CD8-positive, alpha-beta memory T cell (primary cell): ENCODE results near the gene DNM2. TPM values are rescaled to one million over a fixed set of nuclear protein-coding genes. Genes with fewer than 3 reads are reported as not detected.

Experiments used
- CTCF ChIA-PET: fragments of 350-600 bp; sonication (Branson Sonifier 250); formaldehyde crosslinking; loops from one replicate; lab custom pipeline; 2021; ENCODE audit warnings: antibody characterized with exemption; lab: Charles Lee
- POLR2A ChIA-PET: fragments of 350-600 bp; sonication (Branson Sonifier 250); formaldehyde crosslinking; loops from one replicate; lab custom pipeline; 2021; ENCODE audit warnings: antibody characterized with exemption; lab: Charles Lee
- DNase-seq, 5 donors: peaks; one replicate each; pipeline versions ENCODE4 v3.0.0 to v3.0.0-alpha.2; 2020 to 2022; ENCODE audit warnings: mixed read lengths in 1 of 5
- H3K27ac ChIP-seq: one replicate; pipeline ENCODE4 v1.7.0; 2013; ENCODE audit warnings: low read depth, mild to moderate bottlenecking, low read length, moderate library complexity
- H3K27me3 ChIP-seq: 2 replicates; pipeline ENCODE4 v1.7.0; 2013; ENCODE audit warnings: low read length, mild to moderate bottlenecking; ENCODE audit not compliant: insufficient read depth, poor library complexity, severe bottlenecking
- H3K36me3 ChIP-seq: 2 replicates; pipeline ENCODE4 v1.7.0; 2013; ENCODE audit warnings: mild to moderate bottlenecking, low read length, moderate library complexity; ENCODE audit not compliant: insufficient read depth
- H3K4me1 ChIP-seq: 2 replicates; pipeline ENCODE4 v1.7.0; 2013; ENCODE audit warnings: mild to moderate bottlenecking, low read length, moderate library complexity; ENCODE audit not compliant: insufficient read depth
- H3K4me3 ChIP-seq: 2 replicates; pipeline ENCODE4 v1.7.0; 2013; ENCODE audit warnings: mild to moderate bottlenecking, low read length
- H3K9me3 ChIP-seq: 2 replicates; pipeline ENCODE4 v1.7.0; 2013; ENCODE audit warnings: mild to moderate bottlenecking, low read length
- H3K27ac Mint-ChIP-seq, 8 donors: one replicate each; pipeline ENCODE4 v1.8.0; 2020 to 2021; ENCODE audit warnings: mixed read lengths in 8 of 8, mild to moderate bottlenecking in 6 of 8, inconsistent platforms in 3 of 8, moderate library complexity in 3 of 8
- H3K27me3 Mint-ChIP-seq, 2 donors: one replicate each; pipeline ENCODE4 v1.8.0; 2020 to 2021; ENCODE audit warnings: mixed read lengths in 2 of 2, mild to moderate bottlenecking in 1 of 2, moderate library complexity in 1 of 2
- H3K36me3 Mint-ChIP-seq, 3 donors: one replicate each; pipeline ENCODE4 v1.8.0; 2020 to 2021; ENCODE audit warnings: mixed read lengths in 3 of 3, inconsistent platforms in 1 of 3, mild to moderate bottlenecking in 1 of 3
- H3K4me1 Mint-ChIP-seq, 3 donors: one replicate each; pipeline ENCODE4 v1.8.0; 2020 to 2021; ENCODE audit warnings: mixed read lengths in 3 of 3, inconsistent platforms in 1 of 3, mild to moderate bottlenecking in 1 of 3
- H3K4me3 Mint-ChIP-seq, 7 donors: one replicate each; pipeline ENCODE4 v1.8.0; 2020 to 2021; ENCODE audit warnings: mixed read lengths in 7 of 7, mild to moderate bottlenecking in 6 of 7, moderate library complexity in 4 of 7, inconsistent platforms in 2 of 7
- H3K9me3 Mint-ChIP-seq, 5 donors: one replicate each; pipeline ENCODE4 v1.8.0; 2020 to 2022; ENCODE audit warnings: mixed read lengths in 5 of 5, mild to moderate bottlenecking in 3 of 5, moderate library complexity in 2 of 5, inconsistent platforms in 1 of 5
- polyA plus RNA-seq: library from polyadenylated mRNA; unstranded; fragments of 300-500 nt; fragmentation: Illumina TruSeq; gene quantifications from one replicate; pipeline ENCODE4 v1.2.3, GENCODE V29; 2021
- total RNA-seq, 2 experiments: library from RNA; stranded (reverse); gene quantifications; one replicate each; pipeline ENCODE4 v1.2.3, GENCODE V29; 2021

The DNM2 gene
- total and polyA plus RNA-seq, 3 experiments from 2014 or later: 105 to 165 (median 154) TPM

- CTCF ChIA-PET: interaction anchor here (0.7 to 1.3 kb wide), 4 partner anchors 37 to 131 kb away, joined by 3 read pairs; no protein-coding TSS in a partner anchor
- peaks cover 18% of the 10 kb centered on the region for H3K36me3 ChIP-seq
Observed at GRCh38 chr19:10692673-10693264, 25.1 kb upstream of the DNM2 start.

DNA sequence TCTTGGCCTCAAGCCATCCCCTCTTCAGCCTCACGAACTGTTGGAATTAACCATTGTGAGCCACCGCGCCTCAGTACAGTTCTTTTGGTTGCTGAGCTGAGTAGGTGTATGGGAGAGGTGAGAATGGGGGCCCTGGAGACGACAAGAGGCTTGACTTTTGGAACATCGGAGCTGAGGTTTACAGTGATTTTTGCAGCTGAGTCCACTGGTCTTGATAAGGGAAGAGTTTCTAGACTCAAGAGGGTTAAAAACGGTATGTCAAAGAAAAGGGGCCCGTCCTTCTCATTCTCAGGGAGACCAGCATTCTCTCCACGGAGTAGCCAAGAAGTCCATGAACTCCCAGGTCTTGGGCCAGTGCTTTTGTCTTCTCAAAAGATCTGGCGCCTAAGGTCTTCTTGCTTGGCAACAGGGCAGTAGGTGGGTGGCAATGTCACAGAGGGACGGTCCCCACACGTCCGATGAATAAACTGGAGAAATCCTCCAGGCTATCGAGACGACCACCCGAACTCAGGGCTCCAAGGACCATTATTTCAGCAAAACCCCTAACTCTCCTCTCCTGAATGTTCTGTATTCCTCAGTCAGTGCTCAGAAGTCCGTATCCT is 23.1 kb upstream of the DNM2 start:
- ChIA-PET POLR2A (no interaction called here), CTCF (interaction anchor here (1.9 to 11.1 kb wide), 4 partner anchors 21 to 170 kb away, joined by 5 to 90 read pairs (median 42); partner anchors contain the start of gene DNM2)
- Mint-ChIP-seq H3K27ac (no peak overlapping the region), H3K27me3 (peaks cover 5 to 10% of the 10 kb centered on the region in 2 donors), H3K36me3 (peaks cover 0 to 23% (median 4%) of the 10 kb centered on the region in 3 donors), H3K9me3 (no peaks in the 10 kb centered on the region), H3K4me3 (peak overlapping the region in 5 of 7 donors; percentile 11 to 88 (median 83)), H3K4me1 (peaks cover 15 to 22% (median 16%) of the 10 kb centered on the region in 3 donors)
- H3K27ac ChIP-seq: no peak overlapping the region
- H3K36me3 ChIP-seq: peaks cover 16% of the 10 kb centered on the region
- H3K9me3 ChIP-seq: no peaks in the 10 kb centered on the region
- peak overlapping the region; percentile 43 for H3K4me3 ChIP-seq
- DNase-seq: no peak
- H3K4me1 ChIP-seq: peaks cover 6% of the 10 kb centered on the region
- H3K27me3 ChIP-seq: no peaks in the 10 kb centered on the region

More at GRCh38 chr19:10692673-10693264, 25.1 kb upstream of the DNM2 start:
- Mint-ChIP-seq H3K27ac (peak overlapping the region in 6 of 8 donors; percentile 21 to 82 (median 50)), H3K9me3 (no peaks in the 10 kb centered on the region), H3K4me1 (peaks cover 15 to 22% (median 16%) of the 10 kb centered on the region in 3 donors), H3K4me3 (peak overlapping the region in 1 of 7 donors; percentile 8), H3K27me3 (peaks cover 3 to 6% of the 10 kb centered on the region in 2 donors), H3K36me3 (peaks cover 0 to 43% (median 6%) of the 10 kb centered on the region in 3 donors)
- Histone ChIP-seq H3K27me3 (no peaks in the 10 kb centered on the region), H3K27ac (no peak overlapping the region), H3K4me3 (no peak overlapping the region), H3K4me1 (peaks cover 6% of the 10 kb centered on the region), H3K9me3 (no peaks in the 10 kb centered on the region)
- no peak for DNase-seq
- POLR2A ChIA-PET: no interaction called here

DNA sequence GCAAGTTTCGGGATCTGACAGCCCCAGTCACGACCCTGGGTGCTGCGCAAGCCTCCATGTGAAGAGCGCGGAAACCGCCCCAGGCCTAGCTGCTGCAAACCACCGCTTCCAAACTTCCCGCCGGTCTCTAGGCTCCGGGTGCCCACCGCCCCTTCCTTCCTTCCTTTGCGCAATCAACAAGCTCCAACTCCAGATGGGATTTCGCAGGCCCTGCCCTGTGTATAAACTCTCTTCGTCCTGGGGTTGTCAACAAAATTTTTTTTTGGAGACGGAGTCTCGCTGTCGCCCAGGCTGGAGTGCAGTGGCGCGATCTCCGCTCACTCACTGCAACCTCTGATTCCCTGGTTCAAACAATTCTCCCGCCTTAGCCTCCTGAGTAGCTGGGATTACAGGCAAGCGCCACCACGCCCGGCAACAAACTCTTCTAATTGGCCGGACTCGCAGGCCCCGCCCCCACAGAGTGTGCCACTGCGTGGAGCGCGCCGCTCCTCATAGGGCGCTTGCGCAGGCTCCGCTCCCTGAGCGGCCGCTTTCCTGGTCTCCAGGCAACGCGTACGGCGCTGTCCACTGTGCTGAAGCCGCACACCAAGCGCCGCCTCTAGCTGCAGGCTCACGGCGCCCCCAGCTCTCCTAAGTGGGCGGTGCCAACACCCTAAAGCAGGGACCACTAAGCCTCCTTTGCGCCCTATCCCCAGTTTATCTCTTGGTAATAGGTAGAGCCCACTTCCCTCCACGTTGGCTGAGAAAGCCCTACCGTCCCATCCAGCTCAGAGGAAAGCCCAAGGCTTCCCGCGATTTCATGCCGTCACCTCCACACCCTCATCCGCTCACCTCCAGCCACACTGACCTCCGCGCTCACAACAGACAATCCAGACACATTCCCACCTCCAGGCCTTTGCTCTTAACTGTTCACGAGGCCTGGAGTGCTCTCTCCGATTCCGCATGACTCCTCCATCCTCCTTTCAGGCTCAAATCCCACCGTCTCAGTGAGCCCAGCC is 22.2 kb upstream of the DNM2 start:
- Histone ChIP-seq H3K27ac (no peak overlapping the region), H3K4me1 (peaks cover 6% of the 10 kb centered on the region), H3K4me3 (peak overlapping the region; percentile 43), H3K27me3 (no peaks in the 10 kb centered on the region), H3K36me3 (peaks cover 7% of the 10 kb centered on the region), H3K9me3 (no peaks in the 10 kb centered on the region)
- H3K4me3 Mint-ChIP-seq: peak overlapping the region; percentile 66 to 88 (median 86)
- peaks cover 15 to 22% (median 16%) of the 10 kb centered on the region in 3 donors for H3K4me1 Mint-ChIP-seq
- H3K27me3 Mint-ChIP-seq: peaks cover 5 to 10% of the 10 kb centered on the region in 2 donors
- peak; percentile 78 to 90 (median 82) for DNase-seq
- no peaks in the 10 kb centered on the region for H3K9me3 Mint-ChIP-seq
- H3K36me3 Mint-ChIP-seq: peaks cover 0 to 14% (median under 1%) of the 10 kb centered on the region in 3 donors
- peak overlapping the region in 5 of 8 donors; percentile 44 to 78 (median 64) for H3K27ac Mint-ChIP-seq
- ChIA-PET CTCF (interaction anchor here (1.0 to 11.1 kb wide), 5 partner anchors 21 to 169 kb away, joined by 4 to 90 read pairs (median 19); partner anchors contain the start of gene DNM2), POLR2A (interaction anchor here (1.2 kb wide), 1 partner anchor 140 kb away, joined by 4 read pairs; the partner anchor contains the start of gene TMED1)

DNA sequence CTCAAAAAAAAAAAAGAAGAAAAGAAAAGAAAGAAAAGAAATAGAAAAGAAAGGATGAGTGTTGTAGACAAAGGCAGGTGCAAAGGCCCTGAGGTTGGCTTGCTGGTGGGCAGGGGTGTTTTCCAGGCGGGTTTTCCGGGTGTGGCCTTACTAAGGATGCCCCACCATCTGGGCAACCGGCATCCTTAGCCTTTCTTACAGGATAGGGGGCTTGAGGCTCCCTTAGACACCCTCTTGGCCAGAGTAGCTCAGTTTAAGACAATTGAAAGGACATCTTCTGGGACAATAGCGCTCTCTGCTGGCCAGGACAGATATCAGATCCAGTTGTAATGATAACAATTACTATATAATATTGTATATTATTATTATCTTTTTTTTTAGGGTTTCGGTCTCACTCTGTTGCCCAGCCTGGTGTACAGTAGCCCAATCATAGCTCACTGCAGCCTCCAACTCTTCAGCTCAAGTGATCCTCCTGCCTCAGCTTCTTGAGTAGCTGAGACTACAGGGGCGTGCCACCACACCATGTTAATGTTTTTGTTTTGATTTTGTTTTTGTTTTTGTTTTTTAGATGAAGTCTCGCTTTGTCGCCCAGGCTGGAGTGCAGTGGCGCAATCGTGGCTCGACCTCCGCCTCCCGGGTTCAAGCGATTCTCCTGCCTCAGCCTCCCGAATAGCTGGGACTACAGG is 18.1 kb upstream of the DNM2 start:
- no peak overlapping the region for H3K4me3 ChIP-seq
- DNase-seq: peak; percentile 50 to 72 (median 58)
- no peaks in the 10 kb centered on the region for H3K9me3 Mint-ChIP-seq
- H3K36me3 ChIP-seq: no peaks in the 10 kb centered on the region
- ChIA-PET POLR2A (interaction anchor here (0.7 kb wide), 3 partner anchors 31 to 287 kb away, joined by 3 to 5 read pairs (median 4); no protein-coding TSS in a partner anchor), CTCF (interaction anchor here (0.6 to 11.1 kb wide), 26 partner anchors 11 to 463 kb away, joined by 3 to 90 read pairs (median 4); partner anchors contain the start of genes DNM2 and TMED1)
- peak overlapping the region in 1 of 8 donors; percentile 8 for H3K27ac Mint-ChIP-seq
- H3K27me3 ChIP-seq: no peaks in the 10 kb centered on the region
- peaks cover 25 to 34% (median 28%) of the 10 kb centered on the region in 3 donors for H3K4me1 Mint-ChIP-seq
- H3K4me3 Mint-ChIP-seq: peak overlapping the region in 2 of 7 donors; percentile 23 to 26
- peaks cover 5 to 10% of the 10 kb centered on the region in 2 donors for H3K27me3 Mint-ChIP-seq
- no peak overlapping the region for H3K27ac ChIP-seq
- H3K4me1 ChIP-seq: peaks cover 16% of the 10 kb centered on the region
- no peaks in the 10 kb centered on the region for H3K9me3 ChIP-seq
- H3K36me3 Mint-ChIP-seq: peaks cover 0 to 6% (median 0%) of the 10 kb centered on the region in 3 donors

DNA sequence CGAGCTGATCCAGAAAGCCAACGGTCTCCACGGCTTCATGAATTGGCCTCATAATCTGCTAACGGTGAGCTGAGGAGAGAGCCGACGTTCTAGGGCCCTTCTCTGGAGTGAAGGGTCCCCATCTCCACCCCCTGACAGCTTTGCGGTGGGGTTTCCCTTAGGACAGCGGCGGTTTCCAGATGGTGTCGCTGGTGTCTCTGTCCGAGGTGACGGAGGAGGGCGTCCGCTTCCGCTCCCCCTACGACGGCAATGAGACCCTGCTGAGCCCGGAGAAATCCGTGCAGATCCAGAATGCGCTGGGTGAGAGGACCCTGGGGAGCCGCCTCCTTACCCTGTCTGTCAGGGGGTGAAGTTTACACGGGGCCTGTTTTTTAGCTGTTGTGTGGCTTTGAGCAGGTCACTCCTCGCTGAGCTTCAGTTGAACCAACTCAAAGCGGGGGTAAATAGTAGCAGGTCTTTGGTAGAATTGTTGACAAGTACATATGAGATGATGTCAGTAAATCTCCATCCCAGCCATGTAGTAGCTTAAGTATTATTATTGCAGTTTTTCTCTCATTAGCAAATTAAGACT is 15.8 kb upstream of the DNM2 start:
- Histone ChIP-seq H3K9me3 (no peaks in the 10 kb centered on the region), H3K27me3 (no peaks in the 10 kb centered on the region), H3K4me3 (peak overlapping the region; percentile 93), H3K36me3 (no peaks in the 10 kb centered on the region), H3K27ac (peak overlapping the region; percentile 51), H3K4me1 (peaks cover 10% of the 10 kb centered on the region)
- H3K36me3 Mint-ChIP-seq: peaks cover 0 to 8% (median 0%) of the 10 kb centered on the region in 3 donors
- DNase-seq: peak in 1 of 5 donors; percentile 53
- H3K9me3 Mint-ChIP-seq: no peaks in the 10 kb centered on the region
- peaks cover 12 to 14% (median 13%) of the 10 kb centered on the region in 3 donors for H3K4me1 Mint-ChIP-seq
- ChIA-PET POLR2A (interaction anchor here (0.5 to 1.4 kb wide), 11 partner anchors 16 to 426 kb away, joined by 3 to 13 read pairs (median 3); partner anchors contain the start of genes DNM2 and TMED1), CTCF (interaction anchor here (0.9 to 11.1 kb wide), 13 partner anchors 14 to 190 kb away, joined by 3 to 90 read pairs (median 4); partner anchors contain the start of genes DNM2 and TMED1)
- peak overlapping the region; percentile 24 to 81 (median 62) for H3K27ac Mint-ChIP-seq
- H3K27me3 Mint-ChIP-seq: peaks cover 2 to 7% of the 10 kb centered on the region in 2 donors
- peak overlapping the region; percentile 84 to 97 (median 94) for H3K4me3 Mint-ChIP-seq

- ChIA-PET CTCF (interaction anchor here (2.1 kb wide), 1 partner anchor 10 kb away, joined by 6 read pairs; the partner anchor contains the start of gene DNM2), POLR2A (no interaction called here)
- H3K4me3 Mint-ChIP-seq: no peak overlapping the region
- H3K4me3 ChIP-seq: no peak overlapping the region
- no peak for DNase-seq
- H3K4me1 ChIP-seq: peaks cover 4% of the 10 kb centered on the region
- H3K27ac Mint-ChIP-seq: no peak overlapping the region
- H3K9me3 Mint-ChIP-seq: no peaks in the 10 kb centered on the region
- peaks cover 0 to 16% (median 4%) of the 10 kb centered on the region in 3 donors for H3K36me3 Mint-ChIP-seq
- H3K27ac ChIP-seq: no peak overlapping the region
- no peaks in the 10 kb centered on the region for H3K27me3 Mint-ChIP-seq
- H3K27me3 ChIP-seq: no peaks in the 10 kb centered on the region
- peaks cover 4 to 5% (median 5%) of the 10 kb centered on the region in 3 donors for H3K4me1 Mint-ChIP-seq
- H3K9me3 ChIP-seq: no peaks in the 10 kb centered on the region
- no peaks in the 10 kb centered on the region for H3K36me3 ChIP-seq
Observed at GRCh38 chr19:10706990-10707389, 10.9 kb upstream of the DNM2 start.
